ENCODE measurements around the gene ACBD4.
A peak's percentile ranks its signal among the peaks of the same experiment; 100 is the strongest.

The ACBD4 gene

GRCh38 chr17:45138911-45139532, 3.5 kb downstream of the ACBD4 start:
- DNase-seq: no peak

GRCh38 chr17:45139533-45139920, 4.0 kb downstream of the ACBD4 start:
- no peak for DNase-seq

GRCh38 chr17:45143094-45143670, 7.7 kb downstream of the ACBD4 start:
- DNase-seq: no peak

- DNase-seq: no peak
Measured at GRCh38 chr17:45143767-45144198, 8.3 kb downstream of the ACBD4 start.

- DNase-seq: peak; percentile 28
Measured at GRCh38 chr17:45144199-45145034, 8.9 kb downstream of the ACBD4 start.

- DNase-seq: no peak
Measured at GRCh38 chr17:45145035-45145389, 9.5 kb downstream of the ACBD4 start.

GRCh38 chr17:45146166-45146565, 10.7 kb downstream of the ACBD4 start:
- DNase-seq: no peak

DNA sequence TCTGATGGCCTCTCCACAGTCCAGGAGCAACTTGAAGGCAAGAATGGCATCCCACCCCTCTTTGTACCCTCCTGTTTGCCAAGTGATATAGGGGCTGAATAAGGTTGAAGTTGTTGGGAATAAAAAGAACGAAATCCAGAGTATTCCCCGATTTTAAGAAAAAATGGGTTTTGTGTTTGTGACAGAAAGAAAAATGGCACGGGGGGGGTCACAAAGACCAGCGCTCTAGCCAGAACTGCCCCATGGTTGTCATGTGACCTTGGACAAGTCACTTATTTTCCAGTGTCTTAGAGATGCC, 11.1 kb downstream of the ACBD4 start:
- DNase-seq: no peak

- DNase-seq: no peak
Measured at GRCh38 chr17:45146890-45147580, 11.5 kb downstream of the ACBD4 start.

DNA sequence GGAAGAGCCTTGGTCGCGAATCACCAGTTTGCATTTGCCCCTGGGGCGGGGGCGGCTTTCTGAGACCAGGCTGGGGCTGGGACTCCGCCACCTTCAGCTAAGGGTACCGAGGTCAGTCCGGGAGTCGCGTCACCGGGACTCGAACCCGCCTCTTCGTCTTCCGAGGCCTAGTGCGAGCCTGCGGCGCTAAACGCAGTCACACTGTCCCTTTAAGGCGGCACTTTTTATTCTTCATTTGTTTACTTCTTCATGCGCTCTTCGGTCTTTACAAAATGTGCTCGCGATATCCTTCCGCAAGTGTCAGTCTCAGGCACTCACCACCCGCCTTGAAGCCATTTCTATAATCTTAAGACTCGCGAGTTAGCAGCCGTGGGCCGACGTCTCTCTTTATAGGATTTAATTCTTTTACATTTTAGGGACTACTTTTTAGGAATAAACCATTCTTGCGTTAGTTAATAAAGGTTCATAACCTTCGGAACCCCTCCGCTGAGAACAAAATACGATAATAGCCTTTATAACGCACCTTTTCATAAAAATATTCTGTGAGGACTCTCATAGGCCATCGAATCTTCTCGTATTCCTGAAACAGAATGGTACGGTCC, 12.2 kb downstream of the ACBD4 start:
- peak; percentile 90 for DNase-seq

- peak; percentile 99 for DNase-seq
Measured at GRCh38 chr17:45148183-45149036, 12.9 kb downstream of the ACBD4 start, which contains the start of gene HEXIM1. TSS of gene HEXIM1 (plus strand) at chr17:45148475. CDS start at chr17:45149191, 716 bp downstream.

- DNase-seq: peak; percentile 76
Measured at GRCh38 chr17:45149037-45149668, 13.7 kb downstream of the ACBD4 start.

DNA sequence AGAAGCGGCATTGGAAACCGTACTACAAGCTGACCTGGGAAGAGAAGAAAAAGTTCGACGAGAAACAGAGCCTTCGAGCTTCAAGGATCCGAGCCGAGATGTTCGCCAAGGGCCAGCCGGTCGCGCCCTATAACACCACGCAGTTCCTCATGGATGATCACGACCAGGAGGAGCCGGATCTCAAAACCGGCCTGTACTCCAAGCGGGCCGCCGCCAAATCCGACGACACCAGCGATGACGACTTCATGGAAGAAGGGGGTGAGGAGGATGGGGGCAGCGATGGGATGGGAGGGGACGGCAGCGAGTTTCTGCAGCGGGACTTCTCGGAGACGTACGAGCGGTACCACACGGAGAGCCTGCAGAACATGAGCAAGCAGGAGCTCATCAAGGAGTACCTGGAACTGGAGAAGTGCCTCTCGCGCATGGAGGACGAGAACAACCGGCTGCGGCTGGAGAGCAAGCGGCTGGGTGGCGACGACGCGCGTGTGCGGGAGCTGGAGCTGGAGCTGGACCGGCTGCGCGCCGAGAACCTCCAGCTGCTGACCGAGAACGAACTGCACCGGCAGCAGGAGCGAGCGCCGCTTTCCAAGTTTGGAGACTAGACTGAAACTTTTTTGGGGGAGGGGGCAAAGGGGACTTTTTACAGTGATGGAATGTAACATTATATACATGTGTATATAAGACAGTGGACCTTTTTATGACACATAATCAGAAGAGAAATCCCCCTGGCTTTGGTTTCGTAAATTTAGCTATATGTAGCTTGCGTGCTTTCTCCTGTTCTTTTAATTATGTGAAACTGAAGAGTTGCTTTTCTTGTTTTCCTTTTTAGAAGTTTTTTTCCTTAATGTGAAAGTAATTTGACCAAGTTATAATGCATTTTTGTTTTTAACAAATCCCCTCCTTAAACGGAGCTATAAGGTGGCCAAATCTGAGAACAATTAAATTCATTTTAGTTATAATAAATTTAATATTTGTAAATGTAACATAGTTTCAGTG, 14.5 kb downstream of the ACBD4 start:
- peak; percentile 41 for DNase-seq

- DNase-seq: no peak
Measured at GRCh38 chr17:45150911-45151809, 15.7 kb downstream of the ACBD4 start.

DNA sequence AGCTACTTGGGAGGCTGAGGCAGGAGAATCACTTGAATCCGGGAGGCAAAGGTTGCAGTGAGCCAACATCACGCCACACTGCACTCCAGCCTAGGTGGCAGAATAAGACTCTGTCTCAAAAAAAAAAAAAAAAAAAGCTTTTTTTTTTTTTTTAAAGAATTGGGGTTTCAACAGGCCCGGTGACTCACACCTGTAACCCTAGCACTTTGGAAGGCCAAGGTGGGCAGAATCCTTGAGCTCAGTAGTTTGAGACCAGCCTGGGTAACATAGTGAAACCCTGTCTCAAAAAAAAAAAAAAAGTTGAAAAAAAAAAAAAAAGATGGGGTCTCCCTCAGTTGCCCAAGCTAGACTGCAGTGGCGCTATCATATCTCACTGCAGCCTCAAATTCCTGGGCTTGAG, 19.5 kb downstream of the ACBD4 start:
- DNase-seq: no peak

GRCh38 chr17:45155483-45155882, 20.0 kb downstream of the ACBD4 start:
- no peak for DNase-seq

- DNase-seq: no peak
Measured at GRCh38 chr17:45156242-45156641, 20.8 kb downstream of the ACBD4 start.

DNA sequence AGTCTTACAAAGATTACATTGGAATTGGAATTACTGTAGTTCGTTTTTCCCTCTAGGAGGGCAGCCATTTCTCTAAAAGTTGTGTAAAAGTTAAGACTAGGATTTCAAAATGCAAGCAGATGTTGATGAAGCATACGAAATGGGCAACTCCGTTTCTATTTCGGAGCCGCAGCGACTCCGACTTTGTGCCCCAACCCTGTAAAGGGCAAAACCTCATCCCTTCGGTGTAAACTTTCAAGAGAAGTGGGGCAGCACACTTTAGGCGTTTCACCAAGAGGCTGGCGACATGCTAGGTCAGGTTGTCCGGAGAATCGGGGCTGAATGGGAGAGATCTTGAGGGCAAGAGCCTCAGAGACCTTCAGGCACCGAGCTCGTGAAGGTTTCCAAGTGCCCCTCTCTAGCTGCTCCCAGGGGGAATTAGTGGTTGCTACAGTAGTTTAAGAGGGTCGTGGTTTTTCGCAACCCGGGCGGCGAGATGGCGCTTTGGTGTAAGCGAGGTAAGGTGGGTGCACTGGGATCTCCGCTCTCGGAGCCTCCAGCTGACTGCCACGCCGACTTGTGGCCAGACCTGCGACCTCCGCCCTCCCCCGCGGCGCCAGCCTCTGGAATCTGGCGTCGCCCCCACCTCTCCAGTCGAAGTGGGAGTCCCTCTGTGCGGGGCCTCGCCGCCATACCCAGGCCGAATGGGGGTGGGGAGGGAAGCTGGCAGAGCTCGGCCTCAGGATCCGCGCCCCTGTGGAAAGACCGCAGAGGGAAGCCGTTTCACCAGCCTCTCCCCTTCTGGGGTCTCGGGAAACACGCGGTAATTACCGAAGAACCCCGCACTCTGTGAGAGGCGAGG, 25.2 kb downstream of the ACBD4 start:
- DNase-seq: peak; percentile 69
